Prostate gland (tissue), 2 donors: ENCODE data around the gene ATG5.

Experiments
- POLR2A ChIP-seq: fragments of 450-650 bp; IDR thresholded peaks from one replicate; pipeline ENCODE4 v1.6.1; 2016; ENCODE audit warnings: antibody characterized with exemption, mild to moderate bottlenecking
- TF ChIP-seq, protein P1 (sequence below), 4 experiments: fragments of 200-600 bp in 2 of 4; fragments of 450-650 bp in 2 of 4; sonication (generic) in 2 of 4; IDR thresholded peaks; 1 replicate in 3 of 4; 2 replicates in 1 of 4; pipeline ENCODE4 v1.5.1; 2016 to 2019; ENCODE audit warnings: antibody characterized with exemption in 4 of 4, mild to moderate bottlenecking in 2 of 4, moderate library complexity in 2 of 4

DNA sequence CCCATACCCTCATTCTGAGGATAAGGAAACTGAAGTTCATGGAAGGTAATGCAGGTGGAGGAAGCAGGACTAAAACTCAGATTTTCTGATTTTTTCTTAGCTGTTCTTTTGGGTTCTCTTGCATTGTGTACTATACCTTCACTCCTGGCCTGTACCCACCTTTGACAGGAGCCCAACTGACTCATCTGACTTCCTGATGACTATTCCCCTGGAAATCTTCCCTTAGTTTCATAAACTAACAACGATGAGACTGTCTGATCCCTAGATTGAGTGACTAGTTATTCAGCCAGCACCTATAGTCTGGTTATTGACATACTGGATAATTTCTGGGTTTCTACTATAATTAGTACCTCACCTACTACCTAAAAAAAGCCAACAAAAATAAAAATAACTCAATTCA is 45.1 kb upstream of the ATG5 start:
- TF ChIP-seq POLR2A = no peak
- TF ChIP-seq, protein P1, sequence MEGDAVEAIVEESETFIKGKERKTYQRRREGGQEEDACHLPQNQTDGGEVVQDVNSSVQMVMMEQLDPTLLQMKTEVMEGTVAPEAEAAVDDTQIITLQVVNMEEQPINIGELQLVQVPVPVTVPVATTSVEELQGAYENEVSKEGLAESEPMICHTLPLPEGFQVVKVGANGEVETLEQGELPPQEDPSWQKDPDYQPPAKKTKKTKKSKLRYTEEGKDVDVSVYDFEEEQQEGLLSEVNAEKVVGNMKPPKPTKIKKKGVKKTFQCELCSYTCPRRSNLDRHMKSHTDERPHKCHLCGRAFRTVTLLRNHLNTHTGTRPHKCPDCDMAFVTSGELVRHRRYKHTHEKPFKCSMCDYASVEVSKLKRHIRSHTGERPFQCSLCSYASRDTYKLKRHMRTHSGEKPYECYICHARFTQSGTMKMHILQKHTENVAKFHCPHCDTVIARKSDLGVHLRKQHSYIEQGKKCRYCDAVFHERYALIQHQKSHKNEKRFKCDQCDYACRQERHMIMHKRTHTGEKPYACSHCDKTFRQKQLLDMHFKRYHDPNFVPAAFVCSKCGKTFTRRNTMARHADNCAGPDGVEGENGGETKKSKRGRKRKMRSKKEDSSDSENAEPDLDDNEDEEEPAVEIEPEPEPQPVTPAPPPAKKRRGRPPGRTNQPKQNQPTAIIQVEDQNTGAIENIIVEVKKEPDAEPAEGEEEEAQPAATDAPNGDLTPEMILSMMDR (IDR thresholded peaks at IDR 0.05) = no peak
